ENCODE results near the gene SERPINB10.

DNA sequence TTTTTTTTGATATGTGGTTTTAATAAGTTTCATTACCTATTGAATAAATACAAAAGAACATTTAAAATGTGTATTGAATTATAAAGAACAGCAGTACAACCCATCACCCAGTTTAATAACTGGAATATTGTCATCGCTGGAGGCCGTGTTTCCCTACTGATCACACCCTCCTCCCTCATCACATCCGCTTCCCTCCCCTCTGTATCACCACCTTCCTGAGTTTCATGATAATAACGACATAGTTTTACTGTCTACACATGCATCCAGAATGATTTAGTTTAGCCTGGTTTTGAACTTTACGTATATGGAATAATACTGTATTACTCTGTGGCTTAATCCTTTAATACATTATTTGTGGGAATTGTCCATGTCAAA is 64.2 kb downstream of the SERPINB10 start:
- TF ChIP-seq, protein P1, sequence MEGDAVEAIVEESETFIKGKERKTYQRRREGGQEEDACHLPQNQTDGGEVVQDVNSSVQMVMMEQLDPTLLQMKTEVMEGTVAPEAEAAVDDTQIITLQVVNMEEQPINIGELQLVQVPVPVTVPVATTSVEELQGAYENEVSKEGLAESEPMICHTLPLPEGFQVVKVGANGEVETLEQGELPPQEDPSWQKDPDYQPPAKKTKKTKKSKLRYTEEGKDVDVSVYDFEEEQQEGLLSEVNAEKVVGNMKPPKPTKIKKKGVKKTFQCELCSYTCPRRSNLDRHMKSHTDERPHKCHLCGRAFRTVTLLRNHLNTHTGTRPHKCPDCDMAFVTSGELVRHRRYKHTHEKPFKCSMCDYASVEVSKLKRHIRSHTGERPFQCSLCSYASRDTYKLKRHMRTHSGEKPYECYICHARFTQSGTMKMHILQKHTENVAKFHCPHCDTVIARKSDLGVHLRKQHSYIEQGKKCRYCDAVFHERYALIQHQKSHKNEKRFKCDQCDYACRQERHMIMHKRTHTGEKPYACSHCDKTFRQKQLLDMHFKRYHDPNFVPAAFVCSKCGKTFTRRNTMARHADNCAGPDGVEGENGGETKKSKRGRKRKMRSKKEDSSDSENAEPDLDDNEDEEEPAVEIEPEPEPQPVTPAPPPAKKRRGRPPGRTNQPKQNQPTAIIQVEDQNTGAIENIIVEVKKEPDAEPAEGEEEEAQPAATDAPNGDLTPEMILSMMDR (IDR thresholded peaks at IDR 0.05), result no peak
- no peak for TF ChIP-seq POLR2A (IDR thresholded peaks at IDR 0.05)

Measured in thyroid gland (tissue), 4 donors.